MCF 10A (cell line): ENCODE measurements around the gene MCOLN2. TPM values are rescaled to one million over a fixed set of nuclear protein-coding genes. Genes with fewer than 3 reads are reported as not detected.
"Not testable (repeated sequence)": the region's sequence is repeated elsewhere in the genome, so short reads cannot be mapped to it uniquely, and the experiment has no call there.

ENCODE experiments used
- BruUV-seq: library from RNA; stranded (reverse); fragments of 400-500 nt; replicated peaks from 2 replicates; lab custom pipeline; 2021; lab: Mats Ljungman, UMichigan
- CTCF ChIA-PET: fragments of 300-600 bp; sonication (Branson Sonifier 250); formaldehyde crosslinking; extraction: SDS; loops from one replicate; lab custom pipeline; 2021; ENCODE audit warnings: antibody characterized with exemption, inconsistent platforms; lab: Yijun Ruan, JAX
- POLR2A ChIA-PET: fragments of 300-600, 350-650 bp; sonication (Branson Sonifier 250); formaldehyde crosslinking; extraction: SDS; loops from one replicate; lab custom pipeline; 2020; ENCODE audit warnings: antibody characterized with exemption, inconsistent platforms; lab: Yijun Ruan, JAX
- DNase-seq: peaks from one replicate; pipeline ENCODE4 v3.0.0-alpha.2; 2018; ENCODE audit not compliant: unreplicated experiment
- H3K27ac Mint-ChIP-seq: one replicate; pipeline ENCODE4 v1.8.0; 2022; ENCODE audit warnings: mild to moderate bottlenecking, low read depth, mixed read lengths; ENCODE audit not compliant: unreplicated experiment
- H3K27me3 Mint-ChIP-seq: one replicate; pipeline ENCODE4 v1.8.0; 2022; ENCODE audit warnings: mixed read lengths; ENCODE audit not compliant: insufficient read depth, unreplicated experiment
- H3K36me3 Mint-ChIP-seq: one replicate; pipeline ENCODE4 v1.8.0; 2022; ENCODE audit warnings: mild to moderate bottlenecking, moderate library complexity, mixed read lengths; ENCODE audit not compliant: insufficient read depth, unreplicated experiment
- H3K4me1 Mint-ChIP-seq: one replicate; pipeline ENCODE4 v1.8.0; 2022; ENCODE audit warnings: mixed read lengths; ENCODE audit not compliant: insufficient read depth, unreplicated experiment
- H3K4me3 Mint-ChIP-seq: one replicate; pipeline ENCODE4 v1.8.0; 2022; ENCODE audit warnings: mild to moderate bottlenecking, moderate library complexity, mixed read lengths; ENCODE audit not compliant: unreplicated experiment
- H3K9me3 Mint-ChIP-seq: one replicate; pipeline ENCODE4 v1.8.0; 2022; ENCODE audit warnings: mixed read lengths; ENCODE audit not compliant: unreplicated experiment
- intact Hi-C: fragments of 100-400 bp; cut with micrococcal nuclease; formaldehyde crosslinking; loops from 2 replicates; pipeline ENCODE4 v1.14.1; 2022
- total RNA-seq: library from RNA; stranded (reverse); gene quantifications from 2 replicates; pipeline ENCODE4 v1.2.3, GENCODE V29; 2022
- TF ChIP-seq, protein P1 (sequence below): fragments of 200-600 bp; IDR thresholded peaks from one replicate; pipeline ENCODE4 v1.8.0; 2022; ENCODE audit warnings: antibody characterized with exemption, mild to moderate bottlenecking; ENCODE audit not compliant: unreplicated experiment

Gene MCOLN2
- total RNA-seq, 1 experiment from 2014 or later: 3.0 TPM

DNA sequence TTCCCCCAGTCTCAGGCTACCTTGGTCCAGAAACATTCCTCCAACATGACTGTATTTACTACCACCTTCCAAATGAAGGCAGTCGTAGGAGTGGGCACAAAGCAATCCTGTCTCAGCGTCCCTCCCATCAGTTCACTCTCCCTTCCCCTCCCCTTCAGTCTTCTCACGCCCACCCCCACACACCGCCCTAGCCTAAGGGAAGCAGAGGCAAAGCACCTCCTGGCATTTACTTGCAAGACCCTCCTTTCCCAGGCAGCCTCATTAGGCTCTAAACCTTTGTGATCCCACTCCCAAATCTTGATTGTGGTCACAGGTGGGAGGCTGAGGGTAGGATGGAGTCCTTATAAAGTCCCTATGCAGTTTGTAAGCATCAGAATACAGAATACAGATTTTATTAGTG is 80.0 kb downstream of the MCOLN2 start:
- intact Hi-C loops: no loop called here
- ChIA-PET CTCF (no interaction called here), POLR2A (no interaction called here)
- H3K27me3 Mint-ChIP-seq: no peaks in the 10 kb centered on the region
- H3K36me3 Mint-ChIP-seq: no peaks in the 10 kb centered on the region
- no peaks in the 10 kb centered on the region for H3K9me3 Mint-ChIP-seq
- no peak overlapping the region for H3K4me3 Mint-ChIP-seq
- DNase-seq: no peak
- no TSS peak for BruUV-seq
- TF ChIP-seq, protein P1, sequence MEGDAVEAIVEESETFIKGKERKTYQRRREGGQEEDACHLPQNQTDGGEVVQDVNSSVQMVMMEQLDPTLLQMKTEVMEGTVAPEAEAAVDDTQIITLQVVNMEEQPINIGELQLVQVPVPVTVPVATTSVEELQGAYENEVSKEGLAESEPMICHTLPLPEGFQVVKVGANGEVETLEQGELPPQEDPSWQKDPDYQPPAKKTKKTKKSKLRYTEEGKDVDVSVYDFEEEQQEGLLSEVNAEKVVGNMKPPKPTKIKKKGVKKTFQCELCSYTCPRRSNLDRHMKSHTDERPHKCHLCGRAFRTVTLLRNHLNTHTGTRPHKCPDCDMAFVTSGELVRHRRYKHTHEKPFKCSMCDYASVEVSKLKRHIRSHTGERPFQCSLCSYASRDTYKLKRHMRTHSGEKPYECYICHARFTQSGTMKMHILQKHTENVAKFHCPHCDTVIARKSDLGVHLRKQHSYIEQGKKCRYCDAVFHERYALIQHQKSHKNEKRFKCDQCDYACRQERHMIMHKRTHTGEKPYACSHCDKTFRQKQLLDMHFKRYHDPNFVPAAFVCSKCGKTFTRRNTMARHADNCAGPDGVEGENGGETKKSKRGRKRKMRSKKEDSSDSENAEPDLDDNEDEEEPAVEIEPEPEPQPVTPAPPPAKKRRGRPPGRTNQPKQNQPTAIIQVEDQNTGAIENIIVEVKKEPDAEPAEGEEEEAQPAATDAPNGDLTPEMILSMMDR: no peak
- H3K4me1 Mint-ChIP-seq: peaks cover 16% of the 10 kb centered on the region
- no peak overlapping the region for H3K27ac Mint-ChIP-seq

GRCh38 chr1:84913555-84913892 is 83.4 kb downstream of the MCOLN2 start:
- POLR2A ChIA-PET: interaction anchor here (0.6 to 2.4 kb wide), 8 partner anchors 10 to 809 kb away, joined by 3 to 7 read pairs (median 4); no protein-coding TSS in a partner anchor
- Mint-ChIP-seq H3K27ac (no peak overlapping the region), H3K4me3 (no peak overlapping the region), H3K9me3 (no peaks in the 10 kb centered on the region), H3K36me3 (no peaks in the 10 kb centered on the region), H3K27me3 (no peaks in the 10 kb centered on the region), H3K4me1 (peaks cover 16% of the 10 kb centered on the region)
- BruUV-seq: no TSS peak
- DNase-seq: peak; percentile 58
- TF ChIP-seq, protein P1: no peak
- CTCF ChIA-PET: interaction anchor here (0.7 to 2.0 kb wide), 3 partner anchors 28 to 71 kb away, joined by 3 to 7 read pairs (median 4); no protein-coding TSS in a partner anchor
- intact Hi-C loops: loop anchor here (5.0 kb wide), 1 partner anchor 131 kb away; no protein-coding TSS in a partner anchor

- POLR2A ChIA-PET: interaction anchor here (0.6 to 2.4 kb wide), 7 partner anchors 15 to 808 kb away, joined by 3 to 7 read pairs (median 3); no protein-coding TSS in a partner anchor
- intact Hi-C loops: loop anchor here (5.0 kb wide), 1 partner anchor 131 kb away; no protein-coding TSS in a partner anchor
- H3K36me3 Mint-ChIP-seq: no peaks in the 10 kb centered on the region
- peak; percentile 43 for DNase-seq
- H3K27me3 Mint-ChIP-seq: no peaks in the 10 kb centered on the region
- peaks cover 16% of the 10 kb centered on the region for H3K4me1 Mint-ChIP-seq
- CTCF ChIA-PET: interaction anchor here (0.7 to 2.0 kb wide), 3 partner anchors 27 to 71 kb away, joined by 3 to 7 read pairs (median 4); no protein-coding TSS in a partner anchor
- no peaks in the 10 kb centered on the region for H3K9me3 Mint-ChIP-seq
- no peak overlapping the region for H3K27ac Mint-ChIP-seq
- no peak overlapping the region for H3K4me3 Mint-ChIP-seq
- BruUV-seq: no TSS peak
- TF ChIP-seq, protein P1: no peak
These were observed 84.0 kb downstream of the MCOLN2 start for GRCh38 chr1:84912726-84913554.

- CTCF ChIA-PET: interaction anchor here (1.6 kb wide), 1 partner anchor 26 kb away, joined by 6 read pairs; no protein-coding TSS in a partner anchor
- DNase-seq, H3K27me3 Mint-ChIP-seq, BruUV-seq, H3K36me3 Mint-ChIP-seq, H3K9me3 Mint-ChIP-seq, POLR2A ChIA-PET, H3K27ac Mint-ChIP-seq, intact Hi-C loops, H3K4me3 Mint-ChIP-seq: not testable (repeated sequence)
- peaks cover 22% of the 10 kb centered on the region for H3K4me1 Mint-ChIP-seq
These were observed 88.0 kb downstream of the MCOLN2 start for GRCh38 chr1:84908746-84909464.
